OCI-LY1 (cell line): Measurements from ENCODE around the gene ARHGAP44.

Experiments
- H2AFZ ChIP-seq: fragments of 200-600 bp; sonication (generic), shearing (Covaris generic); 2 replicates; pipeline ENCODE4 v1.6.0; 2014; ENCODE audit warnings: antibody characterized with exemption, mild to moderate bottlenecking, low read length
- H3F3A ChIP-seq: fragments of 200-600 bp; sonication (generic), shearing (Covaris generic); 2 replicates; pipeline ENCODE4 v1.6.0; 2014; ENCODE audit warnings: mild to moderate bottlenecking, antibody characterized with exemption, low read length, moderate library complexity; ENCODE audit not compliant: insufficient read depth
- H3K27ac ChIP-seq: fragments of 200-600 bp; sonication (generic); 2 replicates; pipeline ENCODE4 v1.5.1; 2014; ENCODE audit warnings: low read length, mixed run types, mild to moderate bottlenecking, low read depth; ENCODE audit not compliant: poor library complexity, severe bottlenecking
- H3K27me3 ChIP-seq: fragments of 200-600 bp; sonication (generic); 2 replicates; pipeline ENCODE4 v1.6.0; 2014; ENCODE audit warnings: antibody characterized with exemption, mild to moderate bottlenecking, low read length, moderate library complexity; ENCODE audit not compliant: insufficient read depth
- H3K36me3 ChIP-seq: fragments of 200-600 bp; sonication (generic); 2 replicates; pipeline ENCODE4 v1.6.1; 2014; ENCODE audit warnings: mild to moderate bottlenecking, antibody characterized with exemption, low read length, moderate library complexity, mixed read lengths; ENCODE audit not compliant: insufficient read depth
- H3K4me1 ChIP-seq: fragments of 200-600 bp; sonication (generic); 2 replicates; pipeline ENCODE4 v1.5.1; 2014; ENCODE audit warnings: mild to moderate bottlenecking, low read length, moderate library complexity; ENCODE audit not compliant: insufficient read depth, severe bottlenecking
- H3K4me2 ChIP-seq: fragments of 200-600 bp; sonication (generic), shearing (Covaris generic); 2 replicates; pipeline ENCODE4 v1.6.1; 2014; ENCODE audit warnings: low read length
- H3K4me3 ChIP-seq: fragments of 200-600 bp; sonication (generic); 2 replicates; pipeline ENCODE4 v1.5.1; 2014; ENCODE audit warnings: low read length, low read depth, mild to moderate bottlenecking, mixed read lengths; ENCODE audit not compliant: poor library complexity, severe bottlenecking
- H3K79me2 ChIP-seq: fragments of 200-600 bp; shearing (Covaris generic); 2 replicates; pipeline ENCODE4 v1.6.1; 2016; ENCODE audit warnings: mixed run types, low read length, mixed read lengths; ENCODE audit not compliant: insufficient read depth
- H3K9ac ChIP-seq: fragments of 200-600 bp; sonication (generic), shearing (Covaris generic); 2 replicates; pipeline ENCODE4 v1.6.1; 2014; ENCODE audit warnings: mild to moderate bottlenecking, low read length, mixed read lengths
- H3K9me2 ChIP-seq: fragments of 200-600 bp; sonication (generic), shearing (Covaris generic); 2 replicates; pipeline ENCODE4 v1.6.1; 2014; ENCODE audit warnings: low read depth, mild to moderate bottlenecking, low read length, mixed read lengths
- H3K9me3 ChIP-seq: fragments of 200-600 bp; shearing (Covaris generic); 2 replicates; pipeline ENCODE4 v1.6.1; 2014; ENCODE audit warnings: low read length, mixed read lengths
- H4K20me1 ChIP-seq: fragments of 200-600 bp; sonication (generic), shearing (Covaris generic); 2 replicates; pipeline ENCODE4 v1.6.0; 2016; ENCODE audit warnings: mild to moderate bottlenecking, low read length; ENCODE audit not compliant: insufficient read depth
- EZH2 ChIP-seq: fragments of 200-600 bp; sonication (generic), shearing (Covaris generic); IDR thresholded peaks from 2 replicates; pipeline ENCODE4 v1.8.0; 2017; ENCODE audit warnings: borderline replicate concordance, mixed run types, mild to moderate bottlenecking, antibody characterized with exemption, low read length, moderate library complexity, mixed read lengths
- TF ChIP-seq, protein P1 (sequence below): fragments of 200-600 bp; sonication (generic), shearing (Covaris generic); IDR thresholded peaks from 2 replicates; pipeline ENCODE4 v1.5.1; 2017; ENCODE audit warnings: mild to moderate bottlenecking, antibody characterized with exemption, low read length, moderate library complexity, mixed read lengths

The ARHGAP44 gene

DNA sequence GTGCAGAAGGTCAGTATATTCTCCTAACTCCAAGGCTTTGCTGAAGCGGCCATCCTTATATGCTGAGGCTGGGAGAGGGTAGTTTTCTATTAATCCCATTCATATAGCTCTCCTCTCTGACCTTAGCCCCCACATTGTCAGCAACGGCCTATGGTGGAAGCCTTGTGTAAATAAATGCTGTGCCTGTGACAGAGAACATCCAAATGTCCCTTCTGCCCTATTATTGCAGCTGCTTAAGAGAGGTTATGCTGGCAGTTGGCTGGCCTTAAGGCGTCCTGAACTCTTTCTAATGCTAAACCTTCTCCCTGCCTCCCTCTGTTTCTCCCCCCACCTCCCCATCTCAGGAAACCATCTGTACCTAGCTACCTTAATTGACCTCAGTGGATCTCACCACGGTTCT is 53.6 kb downstream of the ARHGAP44 start:
- no peak overlapping the region for H3K4me3 ChIP-seq
- H3K9ac ChIP-seq, result no peak overlapping the region
- H3K4me2 ChIP-seq, result no peak overlapping the region
- no peaks in the 10 kb centered on the region for H3K36me3 ChIP-seq
- H3K79me2 ChIP-seq, result no peaks in the 10 kb centered on the region
- no peaks in the 10 kb centered on the region for H4K20me1 ChIP-seq
- no peaks in the 10 kb centered on the region for H3F3A ChIP-seq
- H2AFZ ChIP-seq, result no peak overlapping the region
- no peaks in the 10 kb centered on the region for H3K9me3 ChIP-seq
- no peak overlapping the region for H3K27ac ChIP-seq
- H3K27me3 ChIP-seq, result no peaks in the 10 kb centered on the region
- H3K4me1 ChIP-seq, result no peaks in the 10 kb centered on the region
- no peak for TF ChIP-seq EZH2
- TF ChIP-seq, protein P1, sequence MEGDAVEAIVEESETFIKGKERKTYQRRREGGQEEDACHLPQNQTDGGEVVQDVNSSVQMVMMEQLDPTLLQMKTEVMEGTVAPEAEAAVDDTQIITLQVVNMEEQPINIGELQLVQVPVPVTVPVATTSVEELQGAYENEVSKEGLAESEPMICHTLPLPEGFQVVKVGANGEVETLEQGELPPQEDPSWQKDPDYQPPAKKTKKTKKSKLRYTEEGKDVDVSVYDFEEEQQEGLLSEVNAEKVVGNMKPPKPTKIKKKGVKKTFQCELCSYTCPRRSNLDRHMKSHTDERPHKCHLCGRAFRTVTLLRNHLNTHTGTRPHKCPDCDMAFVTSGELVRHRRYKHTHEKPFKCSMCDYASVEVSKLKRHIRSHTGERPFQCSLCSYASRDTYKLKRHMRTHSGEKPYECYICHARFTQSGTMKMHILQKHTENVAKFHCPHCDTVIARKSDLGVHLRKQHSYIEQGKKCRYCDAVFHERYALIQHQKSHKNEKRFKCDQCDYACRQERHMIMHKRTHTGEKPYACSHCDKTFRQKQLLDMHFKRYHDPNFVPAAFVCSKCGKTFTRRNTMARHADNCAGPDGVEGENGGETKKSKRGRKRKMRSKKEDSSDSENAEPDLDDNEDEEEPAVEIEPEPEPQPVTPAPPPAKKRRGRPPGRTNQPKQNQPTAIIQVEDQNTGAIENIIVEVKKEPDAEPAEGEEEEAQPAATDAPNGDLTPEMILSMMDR, result no peak
- no peaks in the 10 kb centered on the region for H3K9me2 ChIP-seq

DNA sequence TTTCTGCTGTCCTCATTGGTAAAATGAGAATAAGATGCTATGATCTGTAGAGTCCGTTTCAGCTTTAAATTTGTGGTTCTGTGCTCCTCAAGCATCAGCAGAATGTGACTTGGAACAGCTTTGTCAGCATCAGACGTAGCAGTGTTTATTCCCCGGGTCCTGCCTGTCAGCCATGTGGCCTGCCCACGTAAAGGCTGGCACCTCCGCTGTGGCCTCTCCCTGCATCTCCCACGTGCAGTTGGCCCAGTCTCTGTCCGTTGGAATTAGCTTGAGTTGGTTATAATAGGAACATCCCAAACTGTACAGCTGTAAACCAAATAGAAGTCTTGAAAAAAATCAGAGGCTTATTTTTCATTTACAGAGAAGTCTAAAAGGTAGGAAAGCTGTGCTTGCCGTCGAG is 61.7 kb downstream of the ARHGAP44 start:
- no peaks in the 10 kb centered on the region for H3K27me3 ChIP-seq
- no peaks in the 10 kb centered on the region for H3K9me3 ChIP-seq
- no peak overlapping the region for H3K27ac ChIP-seq
- no peaks in the 10 kb centered on the region for H3K36me3 ChIP-seq
- no peaks in the 10 kb centered on the region for H3F3A ChIP-seq
- H3K4me1 ChIP-seq, result no peaks in the 10 kb centered on the region
- no peaks in the 10 kb centered on the region for H3K9me2 ChIP-seq
- no peaks in the 10 kb centered on the region for H3K79me2 ChIP-seq
- no peaks in the 10 kb centered on the region for H4K20me1 ChIP-seq
- H3K4me2 ChIP-seq, result no peak overlapping the region
- no peak overlapping the region for H3K9ac ChIP-seq
- TF ChIP-seq EZH2, result no peak
- TF ChIP-seq, protein P1, result no peak
- H3K4me3 ChIP-seq, result no peak overlapping the region
- H2AFZ ChIP-seq, result no peak overlapping the region

DNA sequence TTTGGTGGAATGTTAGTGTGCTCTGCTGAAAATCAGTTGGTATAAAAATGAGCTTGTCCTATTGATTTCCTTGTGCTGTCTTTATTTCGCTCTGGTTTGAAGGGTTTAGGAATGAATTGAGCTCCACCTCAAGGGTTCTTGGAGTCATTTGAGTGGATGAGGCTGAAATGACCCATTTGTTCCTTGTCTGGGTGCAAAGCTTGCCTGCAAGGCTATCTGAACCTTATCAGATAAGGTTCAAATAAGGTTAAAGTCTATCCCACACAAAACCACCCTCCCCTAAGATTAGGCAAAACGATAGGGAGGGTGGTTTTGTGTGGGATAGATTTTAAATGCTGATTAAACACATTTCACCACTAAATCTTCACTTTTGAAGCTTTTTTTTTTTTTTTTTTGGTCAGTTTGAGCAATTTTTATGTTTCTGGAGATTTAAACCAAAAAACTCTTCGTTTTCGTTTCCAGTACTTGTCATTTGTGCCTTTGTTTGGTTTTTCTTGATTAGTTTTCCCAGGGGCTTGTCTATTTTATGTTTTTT is 62.7 kb downstream of the ARHGAP44 start:
- Histone ChIP-seq H3K27me3 (no peaks in the 10 kb centered on the region), H3K9me2 (no peaks in the 10 kb centered on the region), H3K36me3 (no peaks in the 10 kb centered on the region), H3K4me3 (no peak overlapping the region), H3K9ac (no peak overlapping the region), H3F3A (no peaks in the 10 kb centered on the region), H3K9me3 (no peaks in the 10 kb centered on the region), H2AFZ (no peak overlapping the region), H3K4me2 (no peak overlapping the region), H3K27ac (no peak overlapping the region), H4K20me1 (no peaks in the 10 kb centered on the region), H3K79me2 (no peaks in the 10 kb centered on the region), H3K4me1 (no peaks in the 10 kb centered on the region)
- TF ChIP-seq, protein P1, result no peak
- no peak for TF ChIP-seq EZH2
